GM23338 (cell line): ENCODE measurements around the gene MANBA. TPM values are rescaled to one million over a fixed set of nuclear protein-coding genes. Genes with fewer than 3 reads are reported as not detected.

Experiments used
- ATAC-seq: fragments of 200-7000 bp; cut with Tn5 transposase; 3 replicates; pipeline ENCODE4 v1.9.1; 2020
- DNase-seq: peaks from one replicate; pipeline ENCODE4 v3.0.0-alpha.2; 2015; ENCODE audit warnings: low spot score
- H2AFZ ChIP-seq: fragments of 200-600 bp; sonication (generic); 2 replicates; pipeline ENCODE4 v1.8.0; 2016; ENCODE audit warnings: antibody characterized with exemption, mild to moderate bottlenecking, moderate library complexity
- H3F3A ChIP-seq: fragments of 200-600 bp; sonication (generic); replicated peaks from 2 replicates; pipeline ENCODE4 v1.8.0; 2017; ENCODE audit warnings: antibody characterized with exemption, mixed run types, low read depth
- H3K27ac ChIP-seq: fragments of 200-600 bp; sonication (generic); 2 replicates; pipeline ENCODE4 v1.6.1; 2016; ENCODE audit warnings: low read depth
- H3K27me3 ChIP-seq: fragments of 200-600 bp; sonication (generic); 2 replicates; pipeline ENCODE4 v1.8.0; 2016; ENCODE audit warnings: mild to moderate bottlenecking, mixed run types, moderate library complexity; ENCODE audit not compliant: insufficient read depth
- H3K36me3 ChIP-seq: fragments of 200-600 bp; sonication (generic); 2 replicates; pipeline ENCODE4 v1.8.0; 2016; ENCODE audit warnings: mild to moderate bottlenecking; ENCODE audit not compliant: insufficient read depth
- H3K4me1 ChIP-seq: fragments of 200-600 bp; sonication (generic); 2 replicates; pipeline ENCODE4 v1.8.0; 2016; ENCODE audit warnings: mild to moderate bottlenecking, moderate library complexity; ENCODE audit not compliant: insufficient read depth
- H3K4me2 ChIP-seq: fragments of 200-600 bp; sonication (generic); 2 replicates; pipeline ENCODE4 v1.7.1; 2017; ENCODE audit warnings: mixed run types
- H3K4me3 ChIP-seq: fragments of 200-600 bp; sonication (generic); 2 replicates; pipeline ENCODE4 v1.6.1; 2016; ENCODE audit warnings: mixed run types
- H3K79me2 ChIP-seq: fragments of 200-600 bp; sonication (generic); replicated peaks from 2 replicates; pipeline ENCODE4 v1.8.0; 2017; ENCODE audit warnings: mild to moderate bottlenecking; ENCODE audit not compliant: insufficient read depth
- H3K9me2 ChIP-seq: fragments of 200-600 bp; sonication (generic); 2 replicates; pipeline ENCODE4 v1.8.0; 2017; ENCODE audit not compliant: insufficient read depth
- H4K20me1 ChIP-seq: fragments of 200-600 bp; sonication (generic); replicated peaks from 2 replicates; pipeline ENCODE4 v1.8.0; 2017; ENCODE audit warnings: mild to moderate bottlenecking; ENCODE audit not compliant: insufficient read depth
- H3K27ac Mint-ChIP-seq: 2 replicates; pipeline ENCODE4 v1.8.0; 2020; ENCODE audit warnings: inconsistent platforms, mild to moderate bottlenecking, moderate library complexity, mixed read lengths
- H3K27me3 Mint-ChIP-seq: 3 replicates; pipeline ENCODE4 v1.8.0; 2022; ENCODE audit warnings: low read depth, mild to moderate bottlenecking, moderate library complexity, mixed read lengths, inconsistent platforms; ENCODE audit not compliant: insufficient read depth, poor library complexity
- H3K36me3 Mint-ChIP-seq: 3 replicates; pipeline ENCODE4 v1.8.0; 2021; ENCODE audit warnings: low read depth, mild to moderate bottlenecking, inconsistent platforms, moderate library complexity, mixed read lengths
- H3K4me1 Mint-ChIP-seq: 3 replicates; pipeline ENCODE4 v1.8.0; 2020; ENCODE audit warnings: mild to moderate bottlenecking, inconsistent platforms, mixed read lengths
- H3K4me3 Mint-ChIP-seq: 3 replicates; pipeline ENCODE4 v1.8.0; 2021; ENCODE audit warnings: moderate library complexity, mild to moderate bottlenecking, inconsistent platforms, mixed read lengths
- H3K9me3 Mint-ChIP-seq: 3 replicates; pipeline ENCODE4 v1.8.0; 2020; ENCODE audit warnings: moderate library complexity, mild to moderate bottlenecking, inconsistent platforms, mixed read lengths
- ETS1 ChIP-seq: IDR thresholded peaks from 2 replicates; pipeline ENCODE4 v1.6.1; 2016; ENCODE audit warnings: antibody characterized with exemption
- EZH2phosphoT487 ChIP-seq: fragments of 200-600 bp; sonication (generic); IDR thresholded peaks from one replicate; pipeline ENCODE4 v1.8.1; 2018; ENCODE audit warnings: antibody characterized with exemption; ENCODE audit not compliant: unreplicated experiment
- JUNB ChIP-seq: IDR thresholded peaks from one replicate; pipeline ENCODE4 v1.6.1; 2016; ENCODE audit warnings: antibody characterized with exemption; ENCODE audit not compliant: unreplicated experiment
- NANOG ChIP-seq: IDR thresholded peaks from 2 replicates; pipeline ENCODE4 v1.6.1; 2016; ENCODE audit warnings: antibody characterized with exemption, borderline replicate concordance
- POLR2AphosphoS5 ChIP-seq: IDR thresholded peaks from 2 replicates; pipeline ENCODE4 v1.6.1; 2016; ENCODE audit warnings: antibody characterized with exemption, low read depth
- ZNF114 ChIP-seq: fragments of 250-450 bp; sonication (Bioruptor Pico); IDR thresholded peaks from 2 replicates; pipeline ENCODE4 v1.5.0; 2020; ENCODE audit warnings: mild to moderate bottlenecking, moderate library complexity
- ZNF331 ChIP-seq: fragments of 250-450 bp; sonication (Bioruptor Pico); IDR thresholded peaks from 2 replicates; pipeline ENCODE4 v1.5.0; 2020; ENCODE audit warnings: low read depth, mild to moderate bottlenecking, moderate library complexity
- polyA plus RNA-seq: library from polyadenylated mRNA; unstranded; fragments of >200 nt; fragmentation: Nextera tagmentation; extraction: Ambion mirVana; gene quantifications from 2 replicates; pipeline ENCODE4 v1.2.1, GENCODE V29; 2016
- total RNA-seq: library from RNA; depleted of rRNA; stranded (reverse); fragments of >200 nt; shearing (Covaris generic); gene quantifications from 2 replicates; pipeline ENCODE4 v1.2.3, GENCODE V29; 2014
- TF ChIP-seq, protein P1 (sequence below): fragments of 250-450 bp; sonication (Bioruptor Pico); IDR thresholded peaks from 2 replicates; pipeline ENCODE4 v1.5.0; 2020; ENCODE audit warnings: mild to moderate bottlenecking, moderate library complexity

The MANBA gene
- total and polyA plus RNA-seq, 2 experiments from 2014 or later: 13.2 to 54.3 TPM

GRCh38 chr4:102612824-102613366, 147.9 kb downstream of the MANBA start (continued):
- TF ChIP-seq POLR2AphosphoS5: no peak
- TF ChIP-seq, protein P1, sequence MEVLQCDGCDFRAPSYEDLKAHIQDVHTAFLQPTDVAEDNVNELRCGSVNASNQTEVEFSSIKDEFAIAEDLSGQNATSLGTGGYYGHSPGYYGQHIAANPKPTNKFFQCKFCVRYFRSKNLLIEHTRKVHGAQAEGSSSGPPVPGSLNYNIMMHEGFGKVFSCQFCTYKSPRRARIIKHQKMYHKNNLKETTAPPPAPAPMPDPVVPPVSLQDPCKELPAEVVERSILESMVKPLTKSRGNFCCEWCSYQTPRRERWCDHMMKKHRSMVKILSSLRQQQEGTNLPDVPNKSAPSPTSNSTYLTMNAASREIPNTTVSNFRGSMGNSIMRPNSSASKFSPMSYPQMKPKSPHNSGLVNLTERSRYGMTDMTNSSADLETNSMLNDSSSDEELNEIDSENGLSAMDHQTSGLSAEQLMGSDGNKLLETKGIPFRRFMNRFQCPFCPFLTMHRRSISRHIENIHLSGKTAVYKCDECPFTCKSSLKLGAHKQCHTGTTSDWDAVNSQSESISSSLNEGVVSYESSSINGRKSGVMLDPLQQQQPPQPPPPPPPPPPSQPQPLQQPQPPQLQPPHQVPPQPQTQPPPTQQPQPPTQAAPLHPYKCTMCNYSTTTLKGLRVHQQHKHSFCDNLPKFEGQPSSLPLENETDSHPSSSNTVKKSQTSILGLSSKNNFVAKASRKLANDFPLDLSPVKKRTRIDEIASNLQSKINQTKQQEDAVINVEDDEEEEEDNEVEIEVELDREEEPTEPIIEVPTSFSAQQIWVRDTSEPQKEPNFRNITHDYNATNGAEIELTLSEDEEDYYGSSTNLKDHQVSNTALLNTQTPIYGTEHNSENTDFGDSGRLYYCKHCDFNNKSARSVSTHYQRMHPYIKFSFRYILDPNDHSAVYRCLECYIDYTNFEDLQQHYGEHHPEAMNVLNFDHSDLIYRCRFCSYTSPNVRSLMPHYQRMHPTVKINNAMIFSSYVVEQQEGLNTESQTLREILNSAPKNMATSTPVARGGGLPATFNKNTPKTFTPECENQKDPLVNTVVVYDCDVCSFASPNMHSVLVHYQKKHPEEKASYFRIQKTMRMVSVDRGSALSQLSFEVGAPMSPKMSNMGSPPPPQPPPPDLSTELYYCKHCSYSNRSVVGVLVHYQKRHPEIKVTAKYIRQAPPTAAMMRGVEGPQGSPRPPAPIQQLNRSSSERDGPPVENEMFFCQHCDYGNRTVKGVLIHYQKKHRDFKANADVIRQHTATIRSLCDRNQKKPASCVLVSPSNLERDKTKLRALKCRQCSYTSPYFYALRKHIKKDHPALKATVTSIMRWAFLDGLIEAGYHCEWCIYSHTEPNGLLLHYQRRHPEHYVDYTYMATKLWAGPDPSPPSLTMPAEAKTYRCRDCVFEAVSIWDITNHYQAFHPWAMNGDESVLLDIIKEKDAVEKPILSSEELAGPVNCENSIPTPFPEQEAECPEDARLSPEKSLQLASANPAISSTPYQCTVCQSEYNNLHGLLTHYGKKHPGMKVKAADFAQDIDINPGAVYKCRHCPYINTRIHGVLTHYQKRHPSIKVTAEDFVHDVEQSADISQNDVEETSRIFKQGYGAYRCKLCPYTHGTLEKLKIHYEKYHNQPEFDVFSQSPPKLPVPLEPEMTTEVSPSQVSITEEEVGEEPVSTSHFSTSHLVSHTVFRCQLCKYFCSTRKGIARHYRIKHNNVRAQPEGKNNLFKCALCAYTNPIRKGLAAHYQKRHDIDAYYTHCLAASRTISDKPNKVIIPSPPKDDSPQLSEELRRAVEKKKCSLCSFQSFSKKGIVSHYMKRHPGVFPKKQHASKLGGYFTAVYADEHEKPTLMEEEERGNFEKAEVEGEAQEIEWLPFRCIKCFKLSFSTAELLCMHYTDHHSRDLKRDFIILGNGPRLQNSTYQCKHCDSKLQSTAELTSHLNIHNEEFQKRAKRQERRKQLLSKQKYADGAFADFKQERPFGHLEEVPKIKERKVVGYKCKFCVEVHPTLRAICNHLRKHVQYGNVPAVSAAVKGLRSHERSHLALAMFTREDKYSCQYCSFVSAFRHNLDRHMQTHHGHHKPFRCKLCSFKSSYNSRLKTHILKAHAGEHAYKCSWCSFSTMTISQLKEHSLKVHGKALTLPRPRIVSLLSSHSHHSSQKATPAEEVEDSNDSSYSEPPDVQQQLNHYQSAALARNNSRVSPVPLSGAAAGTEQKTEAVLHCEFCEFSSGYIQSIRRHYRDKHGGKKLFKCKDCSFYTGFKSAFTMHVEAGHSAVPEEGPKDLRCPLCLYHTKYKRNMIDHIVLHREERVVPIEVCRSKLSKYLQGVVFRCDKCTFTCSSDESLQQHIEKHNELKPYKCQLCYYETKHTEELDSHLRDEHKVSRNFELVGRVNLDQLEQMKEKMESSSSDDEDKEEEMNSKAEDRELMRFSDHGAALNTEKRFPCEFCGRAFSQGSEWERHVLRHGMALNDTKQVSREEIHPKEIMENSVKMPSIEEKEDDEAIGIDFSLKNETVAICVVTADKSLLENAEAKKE (CRISPR knock-in tag): no peak
- no peak for TF ChIP-seq EZH2phosphoT487
- TF ChIP-seq ZNF331 (CRISPR knock-in tag): no peak
- no peak for TF ChIP-seq ZNF114 (CRISPR knock-in tag)
- TF ChIP-seq ETS1: no peak
- no peak for TF ChIP-seq JUNB

GRCh38 chr4:102612210-102612609, 148.6 kb downstream of the MANBA start:
- no peaks in the 10 kb centered on the region for H4K20me1 ChIP-seq
- Mint-ChIP-seq H3K36me3 (peaks cover 6% of the 10 kb centered on the region; the same call in 2 of the 3 replicates), H3K27me3 (peaks cover 2% of the 10 kb centered on the region), H3K9me3 (no peaks in the 10 kb centered on the region), H3K4me3 (no peak overlapping the region), H3K4me1 (peaks cover 29% of the 10 kb centered on the region), H3K27ac (no peak overlapping the region)
- H3K79me2 ChIP-seq: no peaks in the 10 kb centered on the region
- H3K4me3 ChIP-seq: no peak overlapping the region
- ATAC-seq (no peak), DNase-seq (no peak)
- H3K4me1 ChIP-seq: peaks cover 19% of the 10 kb centered on the region
- no peaks in the 10 kb centered on the region for H3K36me3 ChIP-seq
- H3K4me2 ChIP-seq: no peak overlapping the region
- H3K9me2 ChIP-seq: no peaks in the 10 kb centered on the region
- no peaks in the 10 kb centered on the region for H3F3A ChIP-seq
- H3K27me3 ChIP-seq: no peaks in the 10 kb centered on the region
- no peak overlapping the region for H2AFZ ChIP-seq
- no peak overlapping the region for H3K27ac ChIP-seq
- no peak for TF ChIP-seq NANOG
- TF ChIP-seq, protein P1 (CRISPR knock-in tag): no peak
